ENCODE results near the gene PLPPR1.

DNA sequence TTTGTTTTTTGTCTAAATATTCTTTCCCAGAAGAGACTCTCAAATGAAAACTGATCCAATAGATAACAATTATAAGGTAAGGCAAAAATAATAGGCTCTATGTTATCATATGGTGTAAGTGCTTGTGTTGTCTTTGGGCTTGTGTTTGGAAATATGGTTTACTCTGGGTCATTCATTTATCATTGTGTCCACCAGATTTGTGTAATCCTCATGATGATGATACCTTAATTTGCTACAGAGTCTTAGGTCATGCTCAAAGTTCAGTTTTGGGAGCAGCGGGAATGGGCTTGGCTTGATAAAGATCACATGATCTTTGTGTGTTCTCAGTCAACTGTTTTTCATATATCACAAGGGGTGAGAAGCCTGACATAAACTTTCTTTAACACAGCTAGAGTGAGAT, 34.2 kb downstream of the PLPPR1 start:
- TF ChIP-seq EP300 (conservative IDR thresholded peaks at IDR 0.05; ENCODE audit: poor library complexity, severe bottlenecking) (no peak), CTCF (IDR thresholded peaks at IDR 0.05; ENCODE audit: poor library complexity, severe bottlenecking) (no peak), EZH2 (IDR thresholded peaks at IDR 0.05; ENCODE audit: borderline replicate concordance, insufficient read depth, low read length, poor library complexity, severe bottlenecking) (no peak), SMC3 (conservative IDR thresholded peaks at IDR 0.05; ENCODE audit: poor library complexity) (no peak), POLR2AphosphoS5 (IDR thresholded peaks at IDR 0.05) (no peak), TAF1 (IDR thresholded peaks at IDR 0.05; ENCODE audit: low read depth) (no peak), MXI1 (conservative IDR thresholded peaks at IDR 0.05; ENCODE audit: poor library complexity, severe bottlenecking) (no peak), RAD21 (conservative IDR thresholded peaks at IDR 0.05) (no peak)
- TF ChIP-seq, protein P1, sequence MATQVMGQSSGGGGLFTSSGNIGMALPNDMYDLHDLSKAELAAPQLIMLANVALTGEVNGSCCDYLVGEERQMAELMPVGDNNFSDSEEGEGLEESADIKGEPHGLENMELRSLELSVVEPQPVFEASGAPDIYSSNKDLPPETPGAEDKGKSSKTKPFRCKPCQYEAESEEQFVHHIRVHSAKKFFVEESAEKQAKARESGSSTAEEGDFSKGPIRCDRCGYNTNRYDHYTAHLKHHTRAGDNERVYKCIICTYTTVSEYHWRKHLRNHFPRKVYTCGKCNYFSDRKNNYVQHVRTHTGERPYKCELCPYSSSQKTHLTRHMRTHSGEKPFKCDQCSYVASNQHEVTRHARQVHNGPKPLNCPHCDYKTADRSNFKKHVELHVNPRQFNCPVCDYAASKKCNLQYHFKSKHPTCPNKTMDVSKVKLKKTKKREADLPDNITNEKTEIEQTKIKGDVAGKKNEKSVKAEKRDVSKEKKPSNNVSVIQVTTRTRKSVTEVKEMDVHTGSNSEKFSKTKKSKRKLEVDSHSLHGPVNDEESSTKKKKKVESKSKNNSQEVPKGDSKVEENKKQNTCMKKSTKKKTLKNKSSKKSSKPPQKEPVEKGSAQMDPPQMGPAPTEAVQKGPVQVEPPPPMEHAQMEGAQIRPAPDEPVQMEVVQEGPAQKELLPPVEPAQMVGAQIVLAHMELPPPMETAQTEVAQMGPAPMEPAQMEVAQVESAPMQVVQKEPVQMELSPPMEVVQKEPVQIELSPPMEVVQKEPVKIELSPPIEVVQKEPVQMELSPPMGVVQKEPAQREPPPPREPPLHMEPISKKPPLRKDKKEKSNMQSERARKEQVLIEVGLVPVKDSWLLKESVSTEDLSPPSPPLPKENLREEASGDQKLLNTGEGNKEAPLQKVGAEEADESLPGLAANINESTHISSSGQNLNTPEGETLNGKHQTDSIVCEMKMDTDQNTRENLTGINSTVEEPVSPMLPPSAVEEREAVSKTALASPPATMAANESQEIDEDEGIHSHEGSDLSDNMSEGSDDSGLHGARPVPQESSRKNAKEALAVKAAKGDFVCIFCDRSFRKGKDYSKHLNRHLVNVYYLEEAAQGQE (IDR thresholded peaks at IDR 0.05; ENCODE audit: borderline replicate concordance), result no peak

All from neural cell (in vitro differentiated cells).